ENCODE data around the gene PRKG1. TPM values are rescaled to one million over a fixed set of nuclear protein-coding genes. Genes with fewer than 3 reads are reported as not detected.
"Not testable (repeated sequence)": the region's sequence is repeated elsewhere in the genome, so short reads cannot be mapped to it uniquely, and the experiment has no call there.

The PRKG1 gene
- total RNA-seq, 1 donor from 2014 or later: 26.4 TPM

DNA sequence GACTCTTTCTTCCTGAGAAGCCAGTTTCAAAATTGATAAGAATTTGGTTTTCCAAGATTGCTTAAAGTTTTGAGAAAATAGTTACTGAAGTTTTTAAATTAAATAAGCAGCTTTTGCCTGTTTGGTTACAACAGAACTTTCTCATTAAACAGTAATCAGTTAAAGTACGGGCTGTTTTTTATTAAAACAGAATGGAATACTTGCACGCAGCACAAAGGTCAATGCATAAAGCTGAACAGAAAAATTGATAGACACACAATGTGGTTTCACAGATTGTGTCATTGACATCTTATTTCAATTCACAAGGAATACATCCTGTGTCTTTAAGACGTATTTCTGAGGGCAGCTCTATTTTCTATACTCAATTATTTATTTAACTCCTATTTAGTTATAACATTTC lies 192.2 kb downstream of the PRKG1 start:
- peaks cover 3% of the 10 kb centered on the region for H3F3A ChIP-seq (ENCODE audit: low read depth)
- TF ChIP-seq EZH2phosphoT487 (IDR thresholded peaks at IDR 0.05): no peak
- TF ChIP-seq, protein P1, sequence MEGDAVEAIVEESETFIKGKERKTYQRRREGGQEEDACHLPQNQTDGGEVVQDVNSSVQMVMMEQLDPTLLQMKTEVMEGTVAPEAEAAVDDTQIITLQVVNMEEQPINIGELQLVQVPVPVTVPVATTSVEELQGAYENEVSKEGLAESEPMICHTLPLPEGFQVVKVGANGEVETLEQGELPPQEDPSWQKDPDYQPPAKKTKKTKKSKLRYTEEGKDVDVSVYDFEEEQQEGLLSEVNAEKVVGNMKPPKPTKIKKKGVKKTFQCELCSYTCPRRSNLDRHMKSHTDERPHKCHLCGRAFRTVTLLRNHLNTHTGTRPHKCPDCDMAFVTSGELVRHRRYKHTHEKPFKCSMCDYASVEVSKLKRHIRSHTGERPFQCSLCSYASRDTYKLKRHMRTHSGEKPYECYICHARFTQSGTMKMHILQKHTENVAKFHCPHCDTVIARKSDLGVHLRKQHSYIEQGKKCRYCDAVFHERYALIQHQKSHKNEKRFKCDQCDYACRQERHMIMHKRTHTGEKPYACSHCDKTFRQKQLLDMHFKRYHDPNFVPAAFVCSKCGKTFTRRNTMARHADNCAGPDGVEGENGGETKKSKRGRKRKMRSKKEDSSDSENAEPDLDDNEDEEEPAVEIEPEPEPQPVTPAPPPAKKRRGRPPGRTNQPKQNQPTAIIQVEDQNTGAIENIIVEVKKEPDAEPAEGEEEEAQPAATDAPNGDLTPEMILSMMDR (IDR thresholded peaks at IDR 0.05): no peak
- TF ChIP-seq EZH2 (IDR thresholded peaks at IDR 0.05): no peak
- peaks cover 48% of the 10 kb centered on the region for H3K4me1 Mint-ChIP-seq
- H2AFZ ChIP-seq (replicated peaks): no peak overlapping the region
- no peak overlapping the region for H3K4me2 ChIP-seq
- no peak overlapping the region for H3K27ac Mint-ChIP-seq
- peaks cover 1% of the 10 kb centered on the region for H3K9me3 Mint-ChIP-seq
- no peaks in the 10 kb centered on the region for H3K36me3 ChIP-seq
- H3K4me1 ChIP-seq: peaks cover 28% of the 10 kb centered on the region
- H3K9me3 ChIP-seq (ENCODE audit: low read depth): no peaks in the 10 kb centered on the region
- H4K20me1 ChIP-seq (ENCODE audit: low read depth): no peaks in the 10 kb centered on the region
- DNase-seq (ENCODE audit: low spot score): no peak
- no peaks in the 10 kb centered on the region for H3K36me3 Mint-ChIP-seq
- no peak overlapping the region for H3K27ac ChIP-seq
- no peaks in the 10 kb centered on the region for H3K27me3 ChIP-seq
- H3K4me3 ChIP-seq: no peak overlapping the region
- no peak overlapping the region for H3K9ac ChIP-seq
- H3K4me3 Mint-ChIP-seq: no peak overlapping the region
- no peaks in the 10 kb centered on the region for H3K79me2 ChIP-seq (ENCODE audit: low read depth)
- no peaks in the 10 kb centered on the region for H3K27me3 Mint-ChIP-seq (ENCODE audit: insufficient read depth, low read depth)

DNA sequence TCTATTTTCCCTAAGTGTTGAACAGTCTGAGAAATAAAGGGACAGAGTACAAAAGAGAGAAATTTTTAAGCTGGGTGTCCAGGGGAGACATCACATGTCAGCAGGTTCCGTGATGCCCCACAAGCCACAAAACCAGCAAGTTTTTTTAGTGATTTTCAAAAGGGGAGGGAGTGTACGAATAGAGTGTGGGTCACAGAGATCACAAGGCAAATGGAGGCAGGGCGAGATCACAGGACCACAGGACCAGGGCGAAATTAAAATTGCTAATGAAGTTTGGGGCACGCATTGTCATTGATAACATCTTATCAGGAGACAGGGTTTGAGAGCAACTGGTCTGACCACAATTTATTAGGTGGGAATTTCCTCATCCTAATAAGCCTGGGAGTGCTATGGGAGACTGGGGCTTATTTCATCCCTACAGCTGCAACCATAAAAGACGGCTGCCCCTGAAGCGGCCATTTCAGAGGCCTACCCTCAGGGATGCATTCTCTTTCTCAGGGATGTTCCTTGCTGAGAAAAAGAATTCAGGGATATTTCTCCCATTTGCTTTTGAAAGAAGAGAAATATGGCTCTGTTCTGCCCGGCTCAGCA lies 193.8 kb downstream of the PRKG1 start:
- H3K27me3 Mint-ChIP-seq (ENCODE audit: insufficient read depth, low read depth); H3F3A ChIP-seq (ENCODE audit: low read depth); H3K36me3 ChIP-seq; H3K27ac ChIP-seq; H3K9ac ChIP-seq; H3K9me3 Mint-ChIP-seq; H3K36me3 Mint-ChIP-seq; DNase-seq (ENCODE audit: low spot score); H2AFZ ChIP-seq (replicated peaks); H3K9me3 ChIP-seq (ENCODE audit: low read depth); H3K4me2 ChIP-seq; H3K79me2 ChIP-seq (ENCODE audit: low read depth); H4K20me1 ChIP-seq (ENCODE audit: low read depth); H3K4me3 ChIP-seq; H3K27me3 ChIP-seq: not testable (repeated sequence)
- peak overlapping the region; percentile 91 for H3K27ac Mint-ChIP-seq
- H3K4me1 ChIP-seq: peaks cover 20% of the 10 kb centered on the region
- H3K4me1 Mint-ChIP-seq: peaks cover 40% of the 10 kb centered on the region
- peak overlapping the region; percentile 48 for H3K4me3 Mint-ChIP-seq

DNA sequence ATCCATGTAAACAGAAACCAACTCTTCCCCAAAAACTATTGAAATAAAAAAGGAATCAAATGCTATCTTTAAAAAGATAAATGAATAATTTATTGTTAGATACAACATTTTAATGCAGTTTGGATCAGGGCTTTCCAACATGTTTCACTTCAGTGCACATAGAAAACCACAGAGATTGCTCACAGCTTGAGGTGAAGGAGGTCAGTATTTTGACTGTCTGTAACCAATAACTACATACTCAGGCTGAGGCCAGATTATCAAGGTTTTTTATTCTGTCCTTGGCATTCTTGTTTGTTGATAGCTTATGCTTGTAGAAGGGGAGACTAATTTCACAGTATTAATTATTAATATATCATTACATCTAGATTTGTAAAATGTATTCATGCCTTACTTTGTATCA lies 195.5 kb downstream of the PRKG1 start:
- H3K27ac Mint-ChIP-seq: peak overlapping the region; percentile 31
- TF ChIP-seq EZH2phosphoT487 (IDR thresholded peaks at IDR 0.05): no peak
- TF ChIP-seq EZH2 (IDR thresholded peaks at IDR 0.05): no peak
- TF ChIP-seq, protein P1 (IDR thresholded peaks at IDR 0.05): no peak
- H3K27me3 ChIP-seq: no peaks in the 10 kb centered on the region
- H3K27ac ChIP-seq: no peak overlapping the region
- H3K4me2 ChIP-seq: no peak overlapping the region
- no peak for DNase-seq (ENCODE audit: low spot score)
- H3K4me1 ChIP-seq: peaks cover 10% of the 10 kb centered on the region
- H3K9me3 ChIP-seq (ENCODE audit: low read depth): no peaks in the 10 kb centered on the region
- no peak overlapping the region for H2AFZ ChIP-seq (replicated peaks)
- peaks cover 3% of the 10 kb centered on the region for H3F3A ChIP-seq (ENCODE audit: low read depth)
- H3K9me3 Mint-ChIP-seq: no peaks in the 10 kb centered on the region
- H3K79me2 ChIP-seq (ENCODE audit: low read depth): no peaks in the 10 kb centered on the region
- H3K36me3 ChIP-seq: no peaks in the 10 kb centered on the region
- no peak overlapping the region for H3K4me3 Mint-ChIP-seq
- no peaks in the 10 kb centered on the region for H4K20me1 ChIP-seq (ENCODE audit: low read depth)
- no peak overlapping the region for H3K4me3 ChIP-seq
- H3K36me3 Mint-ChIP-seq: peaks cover 2% of the 10 kb centered on the region
- H3K27me3 Mint-ChIP-seq (ENCODE audit: insufficient read depth, low read depth): no peaks in the 10 kb centered on the region
- H3K4me1 Mint-ChIP-seq: peaks cover 35% of the 10 kb centered on the region
- H3K9ac ChIP-seq: no peak overlapping the region

DNA sequence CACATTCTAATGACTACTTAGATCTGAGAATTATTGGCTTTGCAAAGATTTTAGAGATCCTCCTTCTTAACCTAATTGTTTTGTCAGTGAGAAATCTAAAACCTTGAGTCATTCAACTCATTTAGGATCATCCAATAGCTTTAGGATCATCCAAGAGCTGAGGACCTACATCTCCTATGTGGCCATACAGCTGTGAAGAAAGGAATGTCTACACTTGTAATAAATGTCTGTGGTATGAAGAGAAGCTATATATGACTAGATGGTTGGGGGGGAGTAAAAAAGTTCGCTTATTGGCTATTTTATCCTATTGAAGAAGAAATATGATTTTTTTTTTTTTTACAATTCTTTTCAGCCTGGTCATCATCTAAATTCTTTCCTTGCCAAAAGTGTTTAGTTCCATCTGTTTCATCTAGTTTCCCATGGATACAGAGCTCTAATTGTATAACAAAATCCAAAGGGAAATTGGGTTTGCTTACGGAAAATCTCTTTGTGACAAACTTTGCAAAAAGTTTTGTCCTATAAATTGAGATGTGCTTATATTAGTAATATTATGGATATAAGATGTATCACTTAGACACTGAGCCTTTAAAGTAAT lies 196.7 kb downstream of the PRKG1 start:
- Mint-ChIP-seq H3K27ac (no peak overlapping the region), H3K27me3 (ENCODE audit: insufficient read depth, low read depth) (no peaks in the 10 kb centered on the region), H3K4me3 (no peak overlapping the region), H3K4me1 (peaks cover 32% of the 10 kb centered on the region), H3K9me3 (no peaks in the 10 kb centered on the region), H3K36me3 (peaks cover 2% of the 10 kb centered on the region)
- Histone ChIP-seq H3K4me2 (no peak overlapping the region), H3K9ac (no peak overlapping the region), H3F3A (ENCODE audit: low read depth) (peaks cover 3% of the 10 kb centered on the region), H3K27ac (no peak overlapping the region), H3K36me3 (no peaks in the 10 kb centered on the region), H2AFZ (replicated peaks) (no peak overlapping the region), H3K4me1 (no peaks in the 10 kb centered on the region), H3K9me3 (ENCODE audit: low read depth) (no peaks in the 10 kb centered on the region), H3K79me2 (ENCODE audit: low read depth) (no peaks in the 10 kb centered on the region), H3K4me3 (no peak overlapping the region), H4K20me1 (ENCODE audit: low read depth) (no peaks in the 10 kb centered on the region), H3K27me3 (no peaks in the 10 kb centered on the region)
- TF ChIP-seq EZH2phosphoT487 (IDR thresholded peaks at IDR 0.05) (no peak), EZH2 (IDR thresholded peaks at IDR 0.05) (no peak)
- TF ChIP-seq, protein P1 (IDR thresholded peaks at IDR 0.05): no peak
- DNase-seq (ENCODE audit: low spot score): no peak

DNA sequence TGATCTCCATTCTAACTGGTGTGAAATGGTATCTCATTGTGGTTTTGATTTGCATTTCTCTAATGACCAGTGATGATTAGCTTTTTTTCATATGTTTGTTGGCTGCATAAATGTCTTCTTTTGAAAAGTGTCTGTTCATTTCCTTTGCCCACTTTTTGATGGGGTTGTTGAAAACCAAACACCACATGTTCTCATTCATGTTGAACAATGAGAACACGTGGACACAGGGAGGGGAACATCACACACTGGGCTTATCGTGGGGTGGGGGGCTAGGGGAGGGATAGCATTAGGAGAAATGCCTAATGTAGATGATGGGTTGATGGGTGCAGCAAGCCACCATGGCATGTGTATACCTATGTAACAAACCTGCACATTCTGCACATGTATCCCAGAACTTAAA lies 197.8 kb downstream of the PRKG1 start:
- not testable (repeated sequence) for H3K4me3 Mint-ChIP-seq
- H3K4me1 Mint-ChIP-seq: peaks cover 30% of the 10 kb centered on the region

More for the DNA sequence above, 197.8 kb downstream of the PRKG1 start:
- not testable (repeated sequence) for H3K4me3 ChIP-seq; H3K27me3 Mint-ChIP-seq (ENCODE audit: insufficient read depth, low read depth); H3K36me3 Mint-ChIP-seq; H3K27ac Mint-ChIP-seq; H3K9me3 ChIP-seq (ENCODE audit: low read depth); H3K4me1 ChIP-seq; H3K9ac ChIP-seq; H2AFZ ChIP-seq (replicated peaks); H3K9me3 Mint-ChIP-seq; H3K27me3 ChIP-seq; H3F3A ChIP-seq (ENCODE audit: low read depth); H3K27ac ChIP-seq; H3K79me2 ChIP-seq (ENCODE audit: low read depth); H3K4me2 ChIP-seq; H3K36me3 ChIP-seq; DNase-seq (ENCODE audit: low spot score); H4K20me1 ChIP-seq (ENCODE audit: low read depth)
